NCI-H128 (cell line): ENCODE data around the gene CDC14A.
"Not testable (repeated sequence)": the region's sequence is repeated elsewhere in the genome, so short reads cannot be mapped to it uniquely, and the experiment has no call there.

Experiments
- DNase-seq: peaks from one replicate; lab custom pipeline; 2025; ENCODE audit not compliant: unreplicated experiment; lab: John Stamatoyannopoulos, UW

Gene CDC14A

DNA sequence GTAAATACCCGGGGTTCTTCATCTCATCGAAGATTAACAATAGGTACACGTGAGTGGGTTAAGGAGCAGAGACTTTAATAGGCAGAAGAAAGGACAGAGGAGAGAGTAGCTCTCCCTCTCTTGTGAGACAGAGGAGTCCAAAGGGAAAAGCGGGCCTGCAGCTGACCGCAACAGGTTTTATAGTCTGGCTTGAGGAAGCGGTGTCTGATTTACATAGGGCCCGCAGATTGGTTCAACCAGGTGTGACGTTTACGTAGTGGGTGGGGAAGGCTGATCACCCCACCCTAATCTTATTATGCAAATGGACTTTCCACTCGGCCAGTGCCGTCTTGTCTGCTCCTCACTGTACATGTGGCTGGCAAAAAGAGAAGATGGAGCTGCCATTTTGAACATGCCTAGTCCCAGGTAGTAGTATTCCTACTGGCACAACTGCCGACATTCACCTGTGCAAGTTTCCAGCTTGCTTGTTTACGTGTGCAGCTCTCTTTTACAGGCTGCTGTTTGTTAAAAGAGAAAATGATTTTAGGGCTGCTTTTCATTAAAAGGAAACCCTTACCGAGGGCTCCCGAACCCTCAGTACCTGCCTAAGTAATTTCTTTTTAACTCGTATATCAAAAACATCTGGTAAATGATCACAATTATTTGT lies 10.6 kb downstream of the CDC14A start:
- no peak for DNase-seq

GRCh38 chr1:100363831-100364230 lies 11.5 kb downstream of the CDC14A start:
- DNase-seq = no peak

GRCh38 chr1:100364697-100365096 lies 12.4 kb downstream of the CDC14A start:
- no peak for DNase-seq

DNA sequence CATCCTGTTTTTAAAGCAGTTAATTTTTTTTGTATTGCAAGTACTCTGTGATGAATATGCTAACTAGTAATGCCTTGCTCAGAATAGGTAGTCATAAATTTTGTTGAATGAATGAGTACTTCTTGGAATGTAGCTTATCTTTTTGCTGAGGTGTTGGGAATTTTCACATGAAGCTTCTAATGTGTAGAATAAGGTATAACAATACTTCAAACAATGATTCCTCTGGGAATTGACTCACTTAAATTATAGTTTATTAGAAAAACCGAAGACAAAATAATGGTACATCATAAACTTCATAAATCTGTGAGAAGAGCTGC lies 13.9 kb downstream of the CDC14A start:
- no peak for DNase-seq

GRCh38 chr1:100369339-100369738 lies 17.0 kb downstream of the CDC14A start:
- not testable (repeated sequence) for DNase-seq

DNA sequence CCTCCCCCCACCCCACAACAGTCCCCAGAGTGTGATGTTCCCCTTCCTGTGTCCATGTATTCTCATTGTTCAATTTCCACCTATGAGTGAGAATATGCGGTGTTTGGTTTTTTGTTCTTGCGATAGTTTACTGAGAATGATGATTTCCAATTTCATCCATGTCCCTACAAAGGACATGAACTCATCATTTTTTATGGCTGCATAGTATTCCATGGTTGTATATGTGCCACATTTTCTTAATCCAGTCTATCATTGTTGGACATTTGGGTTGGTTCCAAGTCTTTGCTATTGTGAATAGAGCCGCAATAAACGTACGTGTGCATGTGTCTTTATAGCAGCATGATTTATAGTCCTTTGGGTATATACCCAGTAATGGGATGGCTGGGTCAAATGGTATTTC lies 21.6 kb downstream of the CDC14A start:
- not testable (repeated sequence) for DNase-seq

GRCh38 chr1:100376890-100377289 lies 24.6 kb downstream of the CDC14A start:
- not testable (repeated sequence) for DNase-seq

DNA sequence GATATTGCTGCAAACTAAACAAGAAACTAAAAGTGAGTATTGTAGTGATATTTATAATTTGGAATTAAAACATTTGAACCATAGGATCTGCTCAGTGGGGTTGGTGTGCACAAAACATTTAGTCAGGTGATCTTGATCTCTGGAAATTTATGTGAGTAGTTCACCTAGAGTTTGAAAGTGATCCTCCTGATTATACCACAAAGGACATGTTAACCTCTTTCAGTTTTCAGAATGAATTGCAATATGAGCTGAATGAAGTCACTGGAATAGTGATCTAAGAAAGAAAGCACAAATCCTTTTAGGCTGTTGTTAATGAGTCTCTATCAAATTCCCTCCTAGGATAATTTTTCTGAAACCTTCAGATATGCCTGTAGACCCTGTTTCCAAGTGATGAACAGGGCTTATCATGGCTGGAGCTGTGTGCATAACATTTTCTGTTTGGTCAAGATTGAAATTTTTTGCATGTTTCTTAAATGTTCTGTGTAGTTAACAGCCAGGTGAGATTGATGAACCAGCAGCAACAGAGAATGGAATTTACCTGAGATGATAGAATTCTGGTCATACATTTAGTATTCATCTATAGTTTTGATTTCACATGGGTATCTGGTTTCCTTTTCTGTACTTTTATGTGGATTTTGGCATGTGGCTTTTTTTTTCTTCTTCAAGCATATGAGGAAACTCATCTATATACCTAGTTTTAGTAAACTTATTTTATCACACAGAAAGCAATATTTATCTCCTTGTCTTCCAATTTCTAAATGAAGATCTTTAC lies 25.5 kb downstream of the CDC14A start:
- DNase-seq = no peak

GRCh38 chr1:100378956-100379355 lies 26.6 kb downstream of the CDC14A start:
- no peak for DNase-seq

DNA sequence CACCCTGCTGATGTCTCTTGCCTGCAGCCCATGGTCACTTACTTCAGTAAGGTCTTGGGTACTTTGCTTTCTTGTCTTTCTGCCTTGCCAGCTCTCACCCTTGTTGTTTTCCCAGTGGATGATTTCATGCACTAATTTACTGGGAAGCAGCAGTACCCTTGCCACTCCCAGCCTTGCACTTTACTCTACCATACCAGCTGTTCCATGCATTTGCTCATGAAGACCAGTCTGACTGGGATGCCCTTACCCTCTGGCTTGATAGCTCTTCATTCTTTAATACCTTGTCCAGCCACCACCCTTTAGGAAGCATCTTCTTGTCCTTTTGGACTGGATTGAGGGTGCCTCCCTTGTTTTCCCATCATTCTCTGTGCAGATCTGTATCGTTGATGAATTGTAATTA lies 28.3 kb downstream of the CDC14A start:
- DNase-seq = no peak

DNA sequence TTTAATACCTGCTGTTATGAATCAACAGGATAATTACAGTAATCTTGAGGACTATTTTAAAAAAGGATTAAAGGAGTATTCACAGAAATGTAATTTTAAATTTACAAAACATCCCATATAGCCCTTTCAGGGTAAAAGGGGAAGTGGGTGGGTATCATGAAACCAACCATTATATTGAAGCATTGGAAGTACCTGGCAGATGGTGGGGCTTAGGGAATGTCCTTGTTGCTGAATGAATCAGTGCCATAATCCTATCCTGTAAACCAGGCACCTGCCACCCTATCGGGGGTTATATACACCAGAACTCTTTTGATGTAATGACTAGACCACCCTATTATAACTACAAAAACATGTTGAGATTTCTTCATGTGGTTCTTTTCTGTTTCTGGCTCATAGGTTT lies 30.4 kb downstream of the CDC14A start:
- no peak for DNase-seq

DNA sequence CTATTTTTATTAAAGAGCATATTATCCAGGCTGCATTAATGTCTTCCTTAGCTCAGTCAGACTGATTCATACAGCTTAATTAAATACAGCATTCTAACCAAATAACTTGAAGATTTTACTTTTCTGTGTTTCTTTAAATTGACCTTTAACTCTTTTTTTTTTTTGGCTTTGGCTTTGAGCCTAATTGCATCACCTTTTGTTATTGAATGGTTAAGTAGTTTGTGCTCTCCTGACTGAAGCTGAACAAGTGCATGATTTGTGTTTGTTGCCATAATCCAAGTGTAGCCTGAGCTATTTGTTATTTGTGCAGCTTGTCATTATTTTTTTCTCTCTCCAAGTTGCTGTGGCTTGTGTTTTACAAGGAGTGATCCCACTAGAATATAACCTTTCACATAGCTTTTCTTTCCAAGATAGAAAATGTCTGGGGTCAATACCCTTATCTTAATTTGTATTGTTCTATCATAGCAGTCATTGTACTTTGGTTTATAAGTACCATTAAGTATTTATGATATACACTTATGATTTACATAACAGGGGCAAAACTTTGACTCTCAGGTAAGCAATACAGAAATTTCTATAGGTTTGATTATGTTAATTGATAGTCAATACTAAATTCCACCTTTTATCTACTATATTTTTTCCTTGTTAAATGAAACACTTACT lies 31.6 kb downstream of the CDC14A start:
- DNase-seq = no peak

GRCh38 chr1:100387209-100387608 lies 34.9 kb downstream of the CDC14A start:
- DNase-seq = no peak

DNA sequence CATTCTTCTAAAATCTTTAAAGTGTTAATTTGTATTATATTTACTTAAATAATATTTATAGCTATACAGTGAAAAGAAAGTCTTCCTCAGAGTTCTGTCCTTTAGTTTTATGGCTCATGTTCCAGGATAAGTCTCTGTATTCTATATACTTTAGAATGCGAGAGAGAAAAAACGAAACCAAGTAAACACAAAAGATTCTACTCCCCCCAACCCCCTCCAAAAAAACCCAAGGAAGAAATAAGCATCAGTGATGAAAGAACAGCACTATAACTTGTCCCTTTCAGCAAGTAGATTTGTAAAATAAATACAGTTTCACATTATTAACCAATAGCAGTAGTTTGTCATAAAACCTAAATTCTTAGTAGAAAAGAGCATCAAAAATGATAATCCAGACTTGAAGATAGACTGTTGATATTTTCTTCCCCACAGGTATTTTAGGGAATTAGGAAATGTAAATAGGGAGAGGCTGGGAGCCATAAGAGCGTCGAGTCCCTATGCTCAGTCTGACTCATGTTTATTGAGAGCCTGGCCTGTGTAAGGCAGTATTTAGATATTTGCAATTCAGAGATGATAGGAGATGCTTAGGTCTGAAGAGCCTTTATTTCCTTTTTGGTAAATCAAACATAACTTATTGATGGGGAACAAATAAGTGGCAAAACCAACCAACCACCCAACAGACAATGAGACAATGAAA lies 35.5 kb downstream of the CDC14A start:
- no peak for DNase-seq

- no peak for DNase-seq
These were observed 38.2 kb downstream of the CDC14A start for GRCh38 chr1:100390531-100390930.

DNA sequence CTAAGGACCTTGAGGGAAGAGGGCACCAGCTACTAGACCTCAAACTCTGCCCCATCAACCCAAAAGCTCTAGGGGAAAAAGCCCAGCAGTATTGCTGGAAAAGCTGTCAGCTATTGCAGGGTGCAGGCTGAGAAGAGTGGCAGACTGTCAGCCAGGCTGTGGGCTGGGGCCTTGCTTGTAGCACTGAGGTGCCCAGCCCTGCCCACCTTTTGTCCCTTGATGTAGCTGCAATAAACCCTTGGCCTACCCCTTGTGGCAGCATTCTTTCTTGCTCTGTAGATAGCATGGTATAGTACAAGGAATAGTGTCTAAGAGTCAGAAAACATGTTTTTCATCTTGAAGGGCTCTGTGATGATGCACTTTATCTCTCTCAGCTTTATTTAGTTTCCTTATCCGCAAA lies 39.4 kb downstream of the CDC14A start:
- no peak for DNase-seq

DNA sequence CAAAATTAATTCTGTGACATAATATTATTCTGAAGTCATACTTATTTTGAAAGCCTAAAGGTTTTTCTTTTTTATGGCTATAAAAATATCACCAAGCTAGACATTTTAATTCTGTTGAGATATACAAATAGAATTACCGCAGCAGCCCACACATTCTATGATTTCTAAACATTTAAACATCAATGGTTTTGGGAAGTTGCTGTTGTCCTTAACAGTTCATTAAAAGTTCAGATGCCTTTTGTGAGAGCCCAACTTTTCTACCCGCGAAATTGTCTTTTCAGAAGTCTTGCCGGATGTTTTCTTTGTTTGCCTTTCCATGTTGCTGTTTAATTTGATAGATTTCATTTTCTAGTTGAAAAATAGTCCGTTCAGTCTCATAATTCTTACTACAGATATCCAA lies 40.5 kb downstream of the CDC14A start:
- DNase-seq = no peak

DNA sequence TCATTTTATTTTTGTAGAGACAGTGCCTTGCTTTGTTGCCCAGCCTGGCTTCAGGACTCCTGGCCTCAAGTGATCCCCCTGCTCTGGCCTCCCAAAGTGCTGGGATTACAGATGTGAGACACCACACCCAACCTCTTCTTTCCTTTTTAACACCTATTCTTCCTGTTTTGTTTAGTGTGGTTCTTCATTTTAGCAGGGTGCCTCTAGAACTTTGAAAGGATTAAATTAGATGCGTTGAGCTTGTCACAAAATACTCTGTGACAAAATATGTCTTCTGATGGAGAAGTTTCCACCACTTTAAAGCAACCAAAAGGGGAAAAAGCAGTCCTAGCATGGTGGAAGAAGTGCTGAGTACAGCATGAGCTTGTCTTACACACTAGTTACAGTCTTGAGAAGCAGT lies 42.0 kb downstream of the CDC14A start:
- DNase-seq = no peak

GRCh38 chr1:100395913-100396312 lies 43.6 kb downstream of the CDC14A start:
- no peak for DNase-seq

- DNase-seq = no peak
These were observed 44.3 kb downstream of the CDC14A start for GRCh38 chr1:100396651-100397050.

GRCh38 chr1:100397681-100398080 lies 45.4 kb downstream of the CDC14A start:
- DNase-seq = no peak

- no peak for DNase-seq
These were observed 46.3 kb downstream of the CDC14A start for GRCh38 chr1:100398648-100399047.
